GM19467 (cell line): ENCODE measurements around the gene NDUFA8.

ENCODE experiments used
- ATAC-seq: cut with Tn5 transposase; IDR thresholded peaks from one replicate; pipeline ENCODE4 v1.9.1; 2021; ENCODE audit warnings: mild to moderate bottlenecking, moderate library complexity; ENCODE audit not compliant: unreplicated experiment

Gene NDUFA8

GRCh38 chr9:122159026-122159924 is at the start of gene NDUFA8, which contains the start of gene MORN5:
TSS of gene NDUFA8 (minus strand) at chr9:122159779. CDS start at chr9:122159677, 102 bp downstream.
TSS of gene MORN5 (plus strand) at chr9:122159908. CDS start at chr9:122159973, 65 bp downstream.
- peak; percentile 97 for ATAC-seq

- ATAC-seq, result no peak
These were observed 47.5 kb upstream of the NDUFA8 start for GRCh38 chr9:122207096-122207495.

GRCh38 chr9:122206118-122207046 is 46.8 kb upstream of the NDUFA8 start:
- no peak for ATAC-seq

- no peak for ATAC-seq
These were observed 45.6 kb upstream of the NDUFA8 start for GRCh38 chr9:122205176-122205575.

- no peak for ATAC-seq
These were observed 44.9 kb upstream of the NDUFA8 start for GRCh38 chr9:122204491-122204890.

GRCh38 chr9:122204055-122204454 is 44.5 kb upstream of the NDUFA8 start:
- ATAC-seq, result no peak

GRCh38 chr9:122202111-122202510 is 42.5 kb upstream of the NDUFA8 start:
- no peak for ATAC-seq

GRCh38 chr9:122201641-122202040 is 42.1 kb upstream of the NDUFA8 start:
- no peak for ATAC-seq

- ATAC-seq, result no peak
These were observed 41.5 kb upstream of the NDUFA8 start for GRCh38 chr9:122200960-122201595.

GRCh38 chr9:122197882-122198281 is 38.3 kb upstream of the NDUFA8 start:
- no peak for ATAC-seq

GRCh38 chr9:122197426-122197825 is 37.8 kb upstream of the NDUFA8 start:
- peak; percentile 66 for ATAC-seq

- ATAC-seq, result no peak
These were observed 36.3 kb upstream of the NDUFA8 start for GRCh38 chr9:122195875-122196274.

- ATAC-seq, result no peak
These were observed 34.1 kb upstream of the NDUFA8 start for GRCh38 chr9:122193651-122194050.

GRCh38 chr9:122192914-122193525 is 33.4 kb upstream of the NDUFA8 start:
- ATAC-seq, result no peak

GRCh38 chr9:122192261-122192875 is 32.8 kb upstream of the NDUFA8 start:
- no peak for ATAC-seq

- ATAC-seq, result no peak
These were observed 32.0 kb upstream of the NDUFA8 start for GRCh38 chr9:122191584-122191983.

- ATAC-seq, result no peak
These were observed 31.2 kb upstream of the NDUFA8 start for GRCh38 chr9:122190597-122191381.

GRCh38 chr9:122188369-122188768 is 28.8 kb upstream of the NDUFA8 start:
- ATAC-seq, result no peak

GRCh38 chr9:122186777-122187470 is 27.3 kb upstream of the NDUFA8 start:
- ATAC-seq, result no peak
